Ishikawa (cell line): Measurements from ENCODE around the gene TMEM222.

Experiments used
- CEBPB ChIP-seq: IDR thresholded peaks from 2 replicates; pipeline ENCODE4 v1.6.1; 2012
- EGR1 ChIP-seq: IDR thresholded peaks from 2 replicates; pipeline ENCODE4 v1.6.1; 2012
- EP300 ChIP-seq: IDR thresholded peaks from 2 replicates; pipeline ENCODE4 v1.6.1; 2012; ENCODE audit warnings: borderline replicate concordance
- FOXM1 ChIP-seq: IDR thresholded peaks from 2 replicates; pipeline ENCODE4 v1.6.1; 2012; ENCODE audit warnings: low read depth, borderline replicate concordance
- MAX ChIP-seq: IDR thresholded peaks from 2 replicates; pipeline ENCODE4 v1.6.1; 2012
- RAD21 ChIP-seq: IDR thresholded peaks from 2 replicates; pipeline ENCODE4 v1.6.1; 2012; ENCODE audit warnings: low read depth
- TAF1 ChIP-seq: IDR thresholded peaks from 2 replicates; pipeline ENCODE4 v1.6.1; 2012; ENCODE audit warnings: low read depth, mild to moderate bottlenecking
- USF1 ChIP-seq: IDR thresholded peaks from 2 replicates; pipeline ENCODE4 v1.6.1; 2012
- YY1 ChIP-seq: IDR thresholded peaks from 2 replicates; pipeline ENCODE4 v1.6.1; 2012; ENCODE audit warnings: low read depth
- ZBTB7A ChIP-seq: IDR thresholded peaks from 2 replicates; pipeline ENCODE4 v1.6.1; 2012; ENCODE audit warnings: low read depth

GRCh38 chr1:27383039-27383605, 61.2 kb downstream of the TMEM222 start, which contains the start of gene CD164L2:
- TF ChIP-seq YY1 (no peak), EGR1 (no peak), ZBTB7A (peak; percentile 48; the same call in 1 of the 2 replicates), CEBPB (no peak), USF1 (no peak), MAX (0 out of 2 replicates have a peak, but pooled peaks have one; percentile 4), RAD21 (no peak), FOXM1 (no peak), EP300 (no peak), TAF1 (no peak)
